Caco-2 (cell line): ENCODE measurements around the gene BCR. TPM values are rescaled to one million over a fixed set of nuclear protein-coding genes. Genes with fewer than 3 reads are reported as not detected.

Experiments used
- BruUV-seq: library from RNA; stranded (reverse); fragments of 400-500 nt; replicated peaks from 2 replicates; lab custom pipeline; 2021; lab: Mats Ljungman, UMichigan
- CTCF ChIA-PET: fragments of 300-600 bp; sonication (Branson Sonifier 250); formaldehyde crosslinking; loops from one replicate; lab custom pipeline; 2022; ENCODE audit warnings: antibody characterized with exemption; lab: Charles Lee
- POLR2A ChIA-PET: fragments of 300-600 bp; sonication (Branson Sonifier 250); formaldehyde crosslinking; loops from one replicate; lab custom pipeline; 2022; ENCODE audit warnings: antibody characterized with exemption; lab: Charles Lee
- DNase-seq, 2 experiments: peaks; one replicate each; pipeline versions ENCODE4 v3.0.0 to v3.0.0-alpha.2; 2020 to 2022
- H3K27me3 ChIP-seq: replicated peaks from 2 replicates; pipeline ENCODE4 v1.6.0; 2011; ENCODE audit warnings: low read length; ENCODE audit not compliant: control insufficient read depth, insufficient read depth
- H3K36me3 ChIP-seq: 2 replicates; pipeline ENCODE4 v1.5.1; 2011; ENCODE audit warnings: low read length; ENCODE audit not compliant: control insufficient read depth, insufficient read depth
- H3K4me1 ChIP-seq: fragments of 250-450 bp; sonication (Bioruptor Pico); 2 replicates; pipeline ENCODE4 v1.5.1; 2020; ENCODE audit warnings: mild to moderate bottlenecking
- H3K4me3 ChIP-seq: 2 replicates; pipeline ENCODE4 v1.5.1; 2011; ENCODE audit warnings: low read depth, mild to moderate bottlenecking, control low read depth, low read length
- H3K9me3 ChIP-seq: fragments of 250-450 bp; sonication (Bioruptor Pico); 2 replicates; pipeline ENCODE4 v1.5.1; 2020; ENCODE audit warnings: mild to moderate bottlenecking, moderate library complexity
- H3K27ac Mint-ChIP-seq: one replicate; pipeline ENCODE4 v1.8.0; 2022; ENCODE audit warnings: mixed read lengths; ENCODE audit not compliant: unreplicated experiment
- H3K27me3 Mint-ChIP-seq: one replicate; pipeline ENCODE4 v1.8.0; 2022; ENCODE audit warnings: mixed read lengths; ENCODE audit not compliant: insufficient read depth, unreplicated experiment
- H3K36me3 Mint-ChIP-seq: one replicate; pipeline ENCODE4 v1.8.0; 2022; ENCODE audit warnings: mild to moderate bottlenecking, mixed read lengths; ENCODE audit not compliant: insufficient read depth, unreplicated experiment
- H3K4me1 Mint-ChIP-seq: one replicate; pipeline ENCODE4 v1.8.0; 2022; ENCODE audit warnings: low read depth, mixed read lengths; ENCODE audit not compliant: unreplicated experiment
- H3K4me3 Mint-ChIP-seq: one replicate; pipeline ENCODE4 v1.8.0; 2022; ENCODE audit warnings: mild to moderate bottlenecking, moderate library complexity, mixed read lengths; ENCODE audit not compliant: unreplicated experiment
- H3K9me3 Mint-ChIP-seq: one replicate; pipeline ENCODE4 v1.8.0; 2022; ENCODE audit warnings: mixed read lengths; ENCODE audit not compliant: unreplicated experiment
- CTCF ChIP-seq, 2 experiments: fragments of 200-600 bp in 1 of 2; IDR thresholded peaks; 1 replicate in 1 of 2; 2 replicates in 1 of 2; pipeline versions ENCODE4 v1.5.1 to v1.8.0; 2011 to 2022; ENCODE audit warnings: antibody characterized with exemption in 1 of 2, control low read depth in 1 of 2, inconsistent platforms in 1 of 2, low read depth in 1 of 2, low read length in 1 of 2, mild to moderate bottlenecking in 1 of 2, moderate library complexity in 1 of 2; ENCODE audit not compliant: insufficient read depth in 1 of 2, severe bottlenecking in 1 of 2, unreplicated experiment in 1 of 2
- intact Hi-C: fragments of 100-400 bp; cut with micrococcal nuclease; formaldehyde crosslinking; loops from one replicate; pipeline ENCODE4 v1.10.0; 2022; ENCODE audit not compliant: unreplicated experiment
- total RNA-seq: library from RNA; stranded (reverse); gene quantifications from 2 replicates; pipeline ENCODE4 v1.2.3, GENCODE V29; 2022

The BCR gene
- total RNA-seq, 1 experiment from 2014 or later, result 87.4 TPM

GRCh38 chr22:23146478-23147205, 33.7 kb upstream of the BCR start:
- BruUV-seq, result no TSS peak
- POLR2A ChIA-PET, result no interaction called here
- no peaks in the 10 kb centered on the region for H3K9me3 ChIP-seq
- no peaks in the 10 kb centered on the region for H3K9me3 Mint-ChIP-seq
- no peaks in the 10 kb centered on the region for H3K36me3 ChIP-seq
- CTCF ChIA-PET, result interaction anchor here (1.0 to 2.3 kb wide), 2 partner anchors 10 to 97 kb away, joined by 3 to 12 read pairs; no protein-coding TSS in a partner anchor
- H3K4me3 ChIP-seq, result no peak overlapping the region
- H3K36me3 Mint-ChIP-seq, result no peaks in the 10 kb centered on the region
- no peak for DNase-seq
- peaks cover 31% of the 10 kb centered on the region for H3K4me1 ChIP-seq
- peaks cover 30% of the 10 kb centered on the region for H3K4me1 Mint-ChIP-seq
- no peak overlapping the region for H3K4me3 Mint-ChIP-seq
- no peaks in the 10 kb centered on the region for H3K27me3 ChIP-seq
- TF ChIP-seq CTCF (IDR thresholded peaks at IDR 0.05; ENCODE audit: insufficient read depth in 1 of 2, low read depth in 1 of 2, low read length in 1 of 2, severe bottlenecking in 1 of 2, unreplicated experiment in 1 of 2), result no peak
- no peaks in the 10 kb centered on the region for H3K27me3 Mint-ChIP-seq
- no peak overlapping the region for H3K27ac Mint-ChIP-seq
- intact Hi-C loops, result no loop called here

- ChIA-PET POLR2A (no interaction called here), CTCF (interaction anchor here (1.0 to 2.3 kb wide), 2 partner anchors 9 to 96 kb away, joined by 3 to 12 read pairs; no protein-coding TSS in a partner anchor)
- no peak overlapping the region for H3K4me3 Mint-ChIP-seq
- H3K4me1 Mint-ChIP-seq, result peaks cover 28% of the 10 kb centered on the region
- H3K27ac Mint-ChIP-seq, result no peak overlapping the region
- Histone ChIP-seq H3K27me3 (no peaks in the 10 kb centered on the region), H3K9me3 (no peaks in the 10 kb centered on the region), H3K36me3 (no peaks in the 10 kb centered on the region), H3K4me1 (peaks cover 35% of the 10 kb centered on the region), H3K4me3 (no peak overlapping the region)
- H3K27me3 Mint-ChIP-seq, result no peaks in the 10 kb centered on the region
- BruUV-seq, result no TSS peak
- no peak for TF ChIP-seq CTCF (IDR thresholded peaks at IDR 0.05; ENCODE audit: insufficient read depth in 1 of 2, low read depth in 1 of 2, low read length in 1 of 2, severe bottlenecking in 1 of 2, unreplicated experiment in 1 of 2)
- no peaks in the 10 kb centered on the region for H3K36me3 Mint-ChIP-seq
- no peaks in the 10 kb centered on the region for H3K9me3 Mint-ChIP-seq
- DNase-seq, result peak in 1 of 2 experiments; percentile 51
- intact Hi-C loops, result no loop called here
Observed at GRCh38 chr22:23147617-23148387, 32.5 kb upstream of the BCR start.

- Histone ChIP-seq H3K27me3 (no peaks in the 10 kb centered on the region), H3K4me1 (peaks cover 38% of the 10 kb centered on the region), H3K9me3 (no peaks in the 10 kb centered on the region), H3K4me3 (no peak overlapping the region), H3K36me3 (no peaks in the 10 kb centered on the region)
- Mint-ChIP-seq H3K27me3 (no peaks in the 10 kb centered on the region), H3K9me3 (no peaks in the 10 kb centered on the region), H3K36me3 (no peaks in the 10 kb centered on the region), H3K4me1 (peaks cover 23% of the 10 kb centered on the region), H3K4me3 (no peak overlapping the region), H3K27ac (no peak overlapping the region)
- no TSS peak for BruUV-seq
- ChIA-PET CTCF (no interaction called here), POLR2A (no interaction called here)
- DNase-seq, result no peak
- intact Hi-C loops, result no loop called here
- no peak for TF ChIP-seq CTCF (IDR thresholded peaks at IDR 0.05; ENCODE audit: insufficient read depth in 1 of 2, low read depth in 1 of 2, low read length in 1 of 2, severe bottlenecking in 1 of 2, unreplicated experiment in 1 of 2)
Observed at GRCh38 chr22:23149743-23150238, 30.5 kb upstream of the BCR start.
